ENCODE measurements around the gene PKD1.
"Not testable (repeated sequence)": the region's sequence is repeated elsewhere in the genome, so short reads cannot be mapped to it uniquely, and the experiment has no call there.

The PKD1 gene

DNA sequence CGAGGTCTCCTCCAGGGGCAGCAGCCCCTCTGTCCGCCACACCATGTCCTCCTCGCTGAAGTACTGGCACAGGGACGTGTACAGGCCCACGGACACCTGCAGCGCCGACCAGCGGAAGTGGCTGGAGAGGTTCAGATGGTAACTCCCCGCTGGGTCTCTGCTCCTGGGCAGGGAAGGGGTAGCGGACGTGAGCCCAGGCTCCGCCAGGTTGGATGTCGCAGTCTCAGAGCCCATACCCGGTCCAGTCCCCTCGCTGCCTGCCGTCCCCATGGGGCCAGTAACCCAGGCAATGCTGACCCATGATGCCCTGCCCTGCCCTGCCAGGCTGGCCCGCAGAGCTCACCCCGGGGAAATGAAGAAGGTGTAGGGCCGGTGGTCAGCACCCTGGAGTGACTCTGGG, 33.2 kb downstream of the PKD1 start:
- DNase-seq (ENCODE audit: low read depth): no peak
- TF ChIP-seq MYC (IDR thresholded peaks at IDR 0.05; ENCODE audit: low read depth, low read length) (no peak), POLR2A (IDR thresholded peaks at IDR 0.05; ENCODE audit: extremely low read depth, insufficient read length) (no peak)
- TF ChIP-seq, protein P1, sequence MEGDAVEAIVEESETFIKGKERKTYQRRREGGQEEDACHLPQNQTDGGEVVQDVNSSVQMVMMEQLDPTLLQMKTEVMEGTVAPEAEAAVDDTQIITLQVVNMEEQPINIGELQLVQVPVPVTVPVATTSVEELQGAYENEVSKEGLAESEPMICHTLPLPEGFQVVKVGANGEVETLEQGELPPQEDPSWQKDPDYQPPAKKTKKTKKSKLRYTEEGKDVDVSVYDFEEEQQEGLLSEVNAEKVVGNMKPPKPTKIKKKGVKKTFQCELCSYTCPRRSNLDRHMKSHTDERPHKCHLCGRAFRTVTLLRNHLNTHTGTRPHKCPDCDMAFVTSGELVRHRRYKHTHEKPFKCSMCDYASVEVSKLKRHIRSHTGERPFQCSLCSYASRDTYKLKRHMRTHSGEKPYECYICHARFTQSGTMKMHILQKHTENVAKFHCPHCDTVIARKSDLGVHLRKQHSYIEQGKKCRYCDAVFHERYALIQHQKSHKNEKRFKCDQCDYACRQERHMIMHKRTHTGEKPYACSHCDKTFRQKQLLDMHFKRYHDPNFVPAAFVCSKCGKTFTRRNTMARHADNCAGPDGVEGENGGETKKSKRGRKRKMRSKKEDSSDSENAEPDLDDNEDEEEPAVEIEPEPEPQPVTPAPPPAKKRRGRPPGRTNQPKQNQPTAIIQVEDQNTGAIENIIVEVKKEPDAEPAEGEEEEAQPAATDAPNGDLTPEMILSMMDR (IDR thresholded peaks at IDR 0.05; ENCODE audit: low read depth, low read length): no peak
- TF ChIP-seq, protein P2, sequence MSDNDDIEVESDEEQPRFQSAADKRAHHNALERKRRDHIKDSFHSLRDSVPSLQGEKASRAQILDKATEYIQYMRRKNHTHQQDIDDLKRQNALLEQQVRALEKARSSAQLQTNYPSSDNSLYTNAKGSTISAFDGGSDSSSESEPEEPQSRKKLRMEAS (IDR thresholded peaks at IDR 0.05; ENCODE audit: low read depth, low read length): no peak
- no peak overlapping the region for H3K4me3 ChIP-seq (ENCODE audit: low read depth, low read length)

DNA sequence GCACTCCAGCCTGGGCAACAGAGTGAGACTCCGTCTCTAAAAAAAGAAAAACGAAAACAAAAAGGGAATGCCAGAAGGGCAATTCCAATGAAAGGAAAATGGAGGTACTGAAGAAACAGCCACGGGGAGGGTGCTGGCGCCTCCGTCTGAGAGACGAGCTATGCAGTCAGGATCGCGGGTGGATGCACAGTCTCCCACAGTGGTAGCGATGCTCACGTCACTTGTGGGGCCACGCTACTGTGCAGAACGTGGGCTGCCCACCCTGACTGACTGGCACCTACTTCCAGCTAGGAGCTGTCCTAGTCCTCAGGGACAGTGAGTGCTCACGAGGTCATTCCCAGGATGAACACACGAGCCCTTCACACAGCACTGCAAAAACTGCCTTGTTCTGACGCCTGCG, 34.1 kb downstream of the PKD1 start:
- not testable (repeated sequence) for H3K4me3 ChIP-seq (ENCODE audit: low read depth, low read length); DNase-seq (ENCODE audit: low read depth)

DNA sequence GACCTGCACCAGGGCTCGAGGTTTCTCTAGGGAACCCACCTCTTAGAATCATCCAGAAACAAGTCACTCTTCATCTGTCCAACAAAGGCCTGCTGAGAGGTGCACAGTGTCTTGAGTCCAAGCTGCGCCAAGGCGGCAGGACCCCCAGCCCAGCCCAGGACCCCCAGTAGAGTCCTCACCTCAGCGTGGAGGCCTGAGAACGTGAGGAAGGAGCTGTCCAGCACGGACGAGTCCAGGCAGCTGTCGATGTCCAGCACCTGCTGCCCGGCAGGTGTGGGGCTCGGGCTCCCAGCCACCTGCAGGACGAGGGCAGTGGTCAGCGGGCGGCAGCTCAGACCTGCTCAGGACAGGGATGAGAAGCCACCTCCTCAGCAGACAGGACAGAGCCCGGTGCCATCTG, 38.0 kb downstream of the PKD1 start:
- not testable (repeated sequence) for DNase-seq (ENCODE audit: low read depth); H3K4me3 ChIP-seq (ENCODE audit: low read depth, low read length)

DNA sequence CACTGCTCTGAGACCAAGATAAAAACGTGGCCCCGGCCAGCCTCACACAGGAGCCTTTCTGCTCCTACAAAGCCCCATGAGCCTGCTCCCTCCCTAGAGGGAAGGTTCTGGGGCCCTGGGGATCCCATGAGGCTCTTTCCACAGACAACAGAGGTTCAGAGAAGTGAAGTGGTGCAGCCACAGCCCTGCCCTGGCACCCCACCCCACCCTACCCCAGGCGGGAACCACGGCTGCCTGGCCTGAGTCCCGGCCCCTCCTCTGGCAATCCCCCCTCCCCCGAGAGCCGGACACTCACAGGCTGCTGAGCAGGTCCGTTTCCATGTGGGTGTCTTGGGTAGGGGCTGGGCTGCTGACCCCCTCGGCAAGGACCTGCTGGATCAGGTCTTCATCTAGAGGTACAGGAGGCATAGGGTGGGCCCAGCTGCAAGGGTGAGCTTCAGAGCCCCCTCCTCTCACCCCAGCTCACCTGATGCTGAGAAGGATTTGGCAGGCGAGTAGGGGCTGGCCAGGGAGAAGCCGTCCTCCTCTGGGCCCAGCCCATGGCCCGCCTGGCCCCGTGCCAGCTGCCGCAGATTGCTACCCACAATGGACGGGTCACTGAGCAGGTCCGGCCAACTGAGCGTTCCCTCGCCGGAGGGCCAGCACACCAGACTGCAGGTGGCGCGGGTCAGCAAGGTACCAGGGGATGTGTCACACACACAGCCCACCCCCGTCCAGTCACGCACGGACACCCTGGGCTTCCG, 38.7 kb downstream of the PKD1 start:
- no peak overlapping the region for H3K4me3 ChIP-seq (ENCODE audit: low read depth, low read length)
- TF ChIP-seq, protein P1 (IDR thresholded peaks at IDR 0.05; ENCODE audit: low read depth, low read length): no peak
- TF ChIP-seq, protein P2 (IDR thresholded peaks at IDR 0.05; ENCODE audit: low read depth, low read length): no peak
- TF ChIP-seq POLR2A (IDR thresholded peaks at IDR 0.05; ENCODE audit: extremely low read depth, insufficient read length): no peak
- TF ChIP-seq MYC (IDR thresholded peaks at IDR 0.05; ENCODE audit: low read depth, low read length): no peak
- DNase-seq (ENCODE audit: low read depth): no peak

DNA sequence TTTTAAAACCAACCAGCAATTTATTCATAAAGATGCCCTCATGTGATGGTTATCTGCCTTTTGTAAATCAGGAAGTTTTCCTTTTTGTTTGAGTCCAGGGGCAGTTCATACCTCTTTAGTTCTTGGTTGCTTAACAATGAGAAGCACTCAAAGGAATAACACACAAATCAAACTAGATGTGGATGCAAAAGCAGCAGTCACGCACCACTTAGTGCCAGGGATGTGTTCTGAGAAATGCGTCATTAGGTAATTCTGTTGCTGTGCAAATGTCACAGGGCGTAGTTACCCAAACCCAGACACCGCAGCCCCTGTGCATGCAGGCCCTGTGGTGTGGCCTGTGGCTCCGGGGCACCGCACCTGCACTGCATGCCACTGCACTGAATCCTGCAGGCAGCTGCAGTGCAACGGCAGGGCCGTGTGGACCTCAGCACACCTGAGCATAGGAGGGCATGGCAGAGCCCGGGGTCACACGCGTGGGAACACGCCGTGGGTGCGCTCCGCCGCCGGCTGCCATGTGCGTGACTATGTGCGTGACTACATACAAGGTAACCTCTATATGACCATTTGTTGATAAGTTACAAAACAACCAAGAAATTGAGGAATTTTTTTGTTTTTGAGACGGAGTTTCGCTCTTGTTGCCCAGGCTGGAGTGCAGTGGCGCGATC, 39.6 kb downstream of the PKD1 start:
- H3K4me3 ChIP-seq (ENCODE audit: low read depth, low read length): no peak overlapping the region
- no peak for DNase-seq (ENCODE audit: low read depth)
- TF ChIP-seq POLR2A (IDR thresholded peaks at IDR 0.05; ENCODE audit: extremely low read depth, insufficient read length) (no peak), MYC (IDR thresholded peaks at IDR 0.05; ENCODE audit: low read depth, low read length) (no peak)
- TF ChIP-seq, protein P1 (IDR thresholded peaks at IDR 0.05; ENCODE audit: low read depth, low read length): no peak
- TF ChIP-seq, protein P2 (IDR thresholded peaks at IDR 0.05; ENCODE audit: low read depth, low read length): no peak

DNA sequence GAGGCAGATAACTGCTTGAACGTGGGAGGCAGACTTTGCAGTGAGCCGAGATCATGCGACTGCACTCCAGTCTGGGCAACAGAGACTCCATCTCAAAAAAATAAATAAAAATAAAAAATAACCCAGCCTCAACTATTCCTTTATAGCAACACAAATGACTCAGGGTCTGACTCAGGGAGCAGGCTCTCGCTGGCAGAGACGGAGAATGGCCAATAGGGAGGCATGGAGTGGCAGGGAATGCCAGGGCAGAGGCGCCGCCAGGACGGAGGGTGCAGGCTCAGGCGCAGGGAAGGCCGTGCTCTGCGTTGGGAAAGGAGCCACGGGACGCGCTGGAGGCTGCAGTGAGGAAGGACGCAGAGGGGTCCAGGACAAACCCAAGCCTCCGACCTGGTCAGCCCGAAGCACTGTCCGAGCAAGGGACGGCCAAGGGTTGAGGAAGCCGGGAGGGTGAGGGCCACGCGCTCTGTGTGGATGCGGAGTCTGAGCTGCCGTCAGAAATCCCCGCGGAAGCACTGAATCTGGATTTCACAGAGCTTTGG, 40.3 kb downstream of the PKD1 start:
- no peak for DNase-seq (ENCODE audit: low read depth)
- no peak for TF ChIP-seq MYC (IDR thresholded peaks at IDR 0.05; ENCODE audit: low read depth, low read length)
- TF ChIP-seq POLR2A (IDR thresholded peaks at IDR 0.05; ENCODE audit: extremely low read depth, insufficient read length): no peak
- TF ChIP-seq, protein P2 (IDR thresholded peaks at IDR 0.05; ENCODE audit: low read depth, low read length): no peak
- no peak overlapping the region for H3K4me3 ChIP-seq (ENCODE audit: low read depth, low read length)

DNA sequence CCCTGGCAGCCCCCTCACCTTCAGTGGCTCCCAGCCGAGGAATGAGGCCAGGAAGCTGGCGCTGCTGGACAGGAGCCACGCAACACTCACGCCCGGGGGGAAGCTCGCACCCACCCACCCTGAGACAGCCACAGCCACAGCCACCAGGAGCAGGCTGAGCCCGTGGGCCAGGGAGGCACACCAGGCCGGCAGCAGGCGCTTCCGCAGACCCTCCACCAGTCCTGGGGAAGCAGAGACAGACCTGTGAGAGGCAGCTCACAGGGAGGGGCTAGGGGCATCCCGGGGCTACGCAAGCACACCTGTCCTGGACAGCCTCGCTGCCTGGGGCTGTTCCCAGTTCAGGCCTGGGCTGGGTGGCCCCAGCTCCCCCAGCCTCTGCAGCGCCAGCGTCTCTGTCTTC, 41.9 kb downstream of the PKD1 start:
- TF ChIP-seq MYC (IDR thresholded peaks at IDR 0.05; ENCODE audit: low read depth, low read length) (no peak), POLR2A (IDR thresholded peaks at IDR 0.05; ENCODE audit: extremely low read depth, insufficient read length) (no peak)
- TF ChIP-seq, protein P2 (IDR thresholded peaks at IDR 0.05; ENCODE audit: low read depth, low read length): no peak
- TF ChIP-seq, protein P1 (IDR thresholded peaks at IDR 0.05; ENCODE audit: low read depth, low read length): no peak
- no peak overlapping the region for H3K4me3 ChIP-seq (ENCODE audit: low read depth, low read length)
- DNase-seq (ENCODE audit: low read depth): no peak

All from NB4 (cell line).